GM19328 (cell line): ENCODE results near the gene ACYP2.
"Not testable (repeated sequence)": the region's sequence is repeated elsewhere in the genome, so short reads cannot be mapped to it uniquely, and the experiment has no call there.

Source experiments
- ATAC-seq: cut with Tn5 transposase; IDR thresholded peaks from one replicate; pipeline ENCODE4 v1.9.1; 2021; ENCODE audit warnings: mild to moderate bottlenecking, moderate library complexity; ENCODE audit not compliant: unreplicated experiment

Gene ACYP2

DNA sequence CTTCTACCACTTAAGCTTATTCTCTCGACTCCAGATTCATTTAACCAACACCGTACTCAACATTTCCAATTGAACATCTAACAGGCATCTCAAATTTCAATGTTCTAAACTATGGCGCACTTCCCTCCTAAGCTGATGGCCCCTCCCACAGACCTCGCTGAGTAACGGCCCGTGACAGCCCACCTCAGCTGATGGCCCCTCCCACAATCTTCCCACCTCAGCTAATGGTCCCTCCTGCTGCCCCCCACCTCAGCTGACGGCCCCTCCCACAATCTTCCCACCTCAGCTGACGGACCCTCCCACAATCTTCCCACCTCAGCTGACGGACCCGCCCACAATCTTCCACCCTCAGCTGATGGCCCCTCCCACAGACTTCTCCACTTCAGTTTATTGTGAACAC, 197.7 kb downstream of the ACYP2 start:
- ATAC-seq, result no peak

DNA sequence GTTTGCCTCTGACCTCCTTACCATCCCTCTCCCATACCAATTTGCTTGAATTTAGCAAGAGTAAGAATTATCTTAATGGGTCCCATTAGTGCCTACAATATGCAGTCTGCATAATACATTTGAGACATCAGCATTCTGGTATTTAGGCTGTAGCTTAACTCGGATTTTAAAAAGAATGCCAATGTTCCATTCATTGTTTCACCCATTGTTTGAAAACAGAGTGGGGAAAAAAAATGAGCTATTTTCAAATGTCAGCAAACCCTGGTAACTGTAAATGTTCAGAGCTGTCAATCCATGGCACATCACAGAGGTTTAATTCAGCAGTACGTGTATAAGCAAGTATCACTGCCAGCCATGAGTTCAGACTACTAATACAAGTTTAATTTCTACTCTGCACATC, 202.6 kb downstream of the ACYP2 start:
- ATAC-seq, result no peak

DNA sequence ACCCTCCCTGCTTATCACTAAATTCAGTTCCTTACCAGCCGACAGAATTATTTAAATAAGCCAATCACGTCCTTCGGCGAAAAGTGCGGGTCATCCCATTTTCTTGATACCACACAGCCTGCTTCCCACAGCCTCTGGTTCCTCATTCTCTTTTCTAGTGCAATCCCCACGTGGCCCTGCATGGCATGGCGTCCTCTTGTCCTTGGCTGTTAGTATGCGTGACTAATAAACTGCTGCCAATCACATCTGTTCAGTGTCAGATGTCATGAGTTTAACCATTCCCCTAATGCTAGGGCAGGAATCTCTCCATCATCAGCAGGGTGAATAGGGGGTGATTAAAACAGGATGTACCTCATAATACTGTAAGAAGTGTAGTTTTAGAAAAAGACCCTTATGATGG, 203.4 kb downstream of the ACYP2 start:
- no peak for ATAC-seq

DNA sequence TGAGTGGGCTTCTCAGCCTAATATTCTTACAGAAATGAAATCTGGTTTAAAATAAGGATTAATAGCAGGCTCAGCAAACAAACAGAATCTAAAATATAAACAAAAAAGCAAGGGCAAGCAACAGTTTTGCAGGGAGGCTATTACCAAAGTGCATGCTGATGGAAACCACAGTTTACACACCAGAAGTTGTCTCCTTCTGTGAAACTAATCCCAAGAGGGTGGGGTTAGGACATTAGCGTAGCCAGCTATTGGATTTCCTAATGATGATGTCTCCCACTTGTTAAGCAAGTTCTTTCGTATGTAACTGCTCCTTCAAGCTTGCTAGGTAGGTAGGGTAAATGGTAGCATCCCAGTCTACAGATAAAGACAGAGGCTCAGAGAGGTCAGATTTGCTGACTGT, 205.6 kb downstream of the ACYP2 start:
- no peak for ATAC-seq

DNA sequence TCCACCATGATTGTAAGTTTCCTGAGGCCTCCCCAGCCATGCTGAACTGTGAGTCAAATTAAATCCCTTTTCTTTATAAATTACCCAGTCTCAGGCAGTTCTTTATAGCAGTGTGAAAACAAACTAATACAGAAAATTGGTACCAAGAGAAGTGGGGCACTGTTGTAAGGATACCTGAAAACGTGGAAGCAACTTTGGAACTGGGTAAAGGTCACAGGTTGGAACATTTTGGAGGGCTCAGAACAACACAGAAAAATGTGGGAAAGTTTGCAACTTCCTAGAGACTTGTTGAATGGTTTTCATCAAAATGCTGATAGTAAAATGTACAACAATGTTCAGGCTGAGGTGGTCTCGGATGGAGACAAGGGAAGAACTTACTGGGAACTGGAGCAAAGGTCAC, 209.1 kb downstream of the ACYP2 start:
- not testable (repeated sequence) for ATAC-seq

DNA sequence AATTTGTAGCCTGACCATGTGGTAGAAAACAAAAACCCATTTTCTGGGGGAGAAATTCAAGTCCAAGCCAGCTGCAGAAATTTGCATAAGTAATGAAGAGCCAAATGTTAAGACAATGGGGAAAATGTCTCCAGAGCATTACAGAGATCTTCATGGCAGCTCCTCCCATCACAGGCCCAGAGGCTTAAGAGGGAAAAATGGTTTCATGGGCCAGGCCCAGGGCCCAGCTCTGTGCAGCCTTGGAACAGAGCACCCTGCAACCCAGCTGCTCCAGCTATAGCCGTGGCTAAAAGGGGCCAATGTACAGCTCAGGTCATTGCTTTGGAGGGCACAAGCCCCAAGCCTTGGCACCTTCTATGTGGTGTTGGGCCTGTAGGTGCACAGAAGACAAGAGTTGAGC, 209.7 kb downstream of the ACYP2 start:
- no peak for ATAC-seq

DNA sequence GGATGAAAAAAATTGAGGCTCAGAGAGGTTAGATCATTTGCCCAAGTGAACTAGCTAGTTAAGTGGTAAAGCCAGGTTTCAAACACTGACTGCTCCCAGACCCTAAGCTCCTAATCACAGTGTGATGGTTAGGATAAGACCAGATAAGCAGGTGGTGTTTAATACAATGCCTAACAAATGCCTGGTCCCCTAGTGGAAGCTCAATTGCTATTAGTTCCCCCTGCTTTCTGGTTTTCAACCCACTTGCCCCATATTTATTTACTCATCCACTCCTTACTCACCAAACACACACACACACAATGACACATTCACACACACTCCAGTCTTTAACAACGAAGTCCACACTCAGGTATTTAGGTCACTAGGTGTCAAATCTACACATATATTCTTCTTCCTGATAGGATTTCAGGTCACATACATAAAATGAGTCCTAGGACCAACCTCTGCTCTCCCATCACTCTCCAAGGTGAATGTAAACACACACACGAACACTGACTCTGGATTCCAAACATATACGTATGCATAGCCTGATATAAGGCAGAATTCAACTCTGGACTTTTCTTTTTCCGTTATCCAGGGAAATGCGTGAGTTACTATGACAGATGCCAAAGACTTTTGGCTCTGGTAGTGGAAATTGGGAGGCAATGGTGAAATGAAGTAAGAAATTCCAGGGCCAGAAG, 214.2 kb downstream of the ACYP2 start:
- ATAC-seq, result no peak

DNA sequence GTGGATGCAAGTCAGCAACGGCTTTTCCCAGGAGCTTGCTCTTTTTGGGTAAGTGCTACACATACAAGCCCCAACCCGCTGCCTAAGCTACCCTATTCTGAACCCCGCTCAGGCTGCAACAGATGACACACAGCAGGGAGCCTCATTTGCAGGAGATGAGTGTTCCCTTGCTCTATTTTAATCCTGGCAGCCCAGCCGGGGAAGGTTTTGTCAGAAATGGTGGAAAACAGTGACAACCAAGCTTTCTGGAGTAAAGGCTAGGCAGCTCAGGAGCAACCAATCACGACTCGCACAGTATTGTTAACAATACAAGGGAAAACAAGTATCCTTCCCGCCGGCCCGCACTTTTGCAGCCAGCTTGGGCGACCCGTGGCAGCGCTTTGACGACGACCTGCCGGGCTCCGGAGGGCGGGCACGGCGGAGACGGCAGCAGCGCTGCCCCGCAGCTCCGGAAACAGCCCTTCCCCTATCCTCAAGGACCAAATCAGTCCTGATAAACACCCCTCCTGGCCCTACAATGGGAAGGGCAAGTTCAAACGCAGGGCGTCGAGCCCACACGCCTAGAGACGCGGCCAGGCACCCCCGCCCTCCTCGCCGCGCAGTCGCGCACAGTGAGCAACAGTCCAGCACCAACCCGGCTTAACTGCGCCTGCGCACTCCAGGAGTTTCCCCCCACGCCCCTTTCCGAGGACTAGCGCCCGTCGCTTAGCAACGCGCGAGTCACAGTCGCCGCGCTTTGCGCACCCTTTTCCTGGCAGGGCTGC, 214.9 kb downstream of the ACYP2 start:
- ATAC-seq, result peak; percentile 96

DNA sequence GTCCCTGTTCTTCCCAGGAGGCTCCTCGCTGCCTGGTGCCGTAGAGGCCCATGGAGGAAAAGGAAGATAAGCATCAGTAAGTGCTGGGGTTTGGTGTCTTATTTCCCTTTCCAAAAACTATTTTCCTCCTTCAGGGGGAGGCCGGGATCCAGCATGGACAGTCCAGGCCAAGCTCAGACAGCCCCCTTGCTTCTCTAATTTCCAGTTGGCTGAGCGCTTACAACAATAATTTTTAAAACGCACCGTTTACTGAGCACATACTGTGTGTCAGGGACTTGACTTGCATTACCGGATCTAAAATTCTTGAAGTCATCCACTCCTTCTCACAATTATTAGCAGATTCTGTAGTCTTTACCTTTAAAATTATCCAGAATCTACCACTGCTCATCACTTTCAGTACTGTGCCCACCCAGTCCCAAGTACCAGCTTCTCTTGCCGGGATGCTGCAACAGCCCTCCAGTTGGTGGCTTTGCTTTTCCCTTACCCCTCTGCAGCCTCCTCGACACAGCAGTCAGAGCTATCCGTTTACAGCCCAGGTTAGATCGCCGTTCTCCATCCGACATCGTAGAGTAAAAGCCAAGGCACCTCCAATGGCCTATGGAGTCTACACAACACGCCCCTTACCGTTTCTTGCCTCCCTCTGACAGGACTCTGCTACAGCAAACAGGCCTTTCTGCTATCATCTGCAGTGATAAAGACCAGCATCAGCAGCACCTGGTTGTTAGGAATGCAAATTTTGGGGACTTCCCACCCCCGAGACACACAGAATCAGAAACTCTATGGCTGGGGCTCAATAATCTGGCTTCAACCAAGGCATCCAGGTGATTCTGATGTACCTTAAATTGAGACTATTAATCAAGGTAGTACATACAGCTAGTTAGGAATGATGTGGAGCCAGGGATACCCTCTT, 215.8 kb downstream of the ACYP2 start:
- ATAC-seq, result no peak

DNA sequence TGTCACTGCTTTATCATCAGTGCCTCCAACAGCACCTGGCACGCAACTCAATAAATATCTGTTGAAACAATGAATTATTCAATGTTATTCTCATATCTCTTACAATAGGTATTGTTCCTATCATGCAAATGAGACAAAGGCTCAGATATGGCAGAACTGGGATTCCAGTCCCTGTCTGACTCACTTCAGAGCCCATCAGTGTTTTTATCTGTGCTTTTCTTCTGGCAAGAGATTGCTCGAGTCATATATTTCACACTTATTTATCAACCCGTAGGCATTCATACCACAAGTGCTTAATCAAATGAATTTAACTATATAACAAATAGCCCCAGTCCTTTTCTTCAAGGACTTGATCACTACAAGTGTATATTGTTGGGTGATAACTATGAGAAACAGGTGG, 217.0 kb downstream of the ACYP2 start:
- no peak for ATAC-seq

DNA sequence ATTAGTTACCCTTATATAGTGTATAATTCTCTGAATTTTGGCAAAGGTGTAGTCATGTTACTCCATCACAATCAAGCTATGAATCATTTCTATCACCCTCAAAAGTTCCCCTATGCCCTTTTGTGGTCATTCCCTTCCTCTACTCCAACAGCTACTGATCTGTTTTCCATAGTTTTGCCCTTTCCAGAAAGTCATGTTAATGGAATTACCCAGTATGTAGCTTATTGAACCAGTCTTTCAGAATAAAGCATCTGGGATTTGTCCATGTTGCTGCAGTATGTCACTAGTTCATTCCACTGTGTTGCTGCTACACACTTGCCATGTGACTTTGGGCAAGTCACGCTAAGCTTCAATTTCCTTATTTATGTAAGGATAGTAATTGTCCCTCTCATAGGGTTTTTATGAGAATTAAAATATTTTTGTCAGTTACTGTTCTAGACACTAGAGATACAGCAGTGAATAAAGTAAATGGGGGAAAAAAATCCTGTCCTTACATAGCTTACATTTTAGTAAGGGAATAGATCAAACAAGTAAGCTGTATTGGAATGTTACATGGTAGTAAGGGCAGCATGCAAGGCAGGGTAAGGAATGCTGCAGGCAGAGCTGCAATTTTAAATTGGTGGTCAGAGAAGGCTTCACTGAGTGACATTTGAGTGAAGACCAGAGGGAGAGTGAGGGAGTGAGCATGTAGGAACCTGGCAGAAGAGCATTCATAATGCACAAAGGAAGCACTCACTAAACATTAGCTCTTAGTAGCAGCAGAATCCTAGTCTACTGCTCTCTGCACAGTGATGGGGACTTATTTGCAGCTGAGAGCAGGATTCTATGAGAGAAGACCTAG, 220.9 kb downstream of the ACYP2 start:
- ATAC-seq, result no peak

DNA sequence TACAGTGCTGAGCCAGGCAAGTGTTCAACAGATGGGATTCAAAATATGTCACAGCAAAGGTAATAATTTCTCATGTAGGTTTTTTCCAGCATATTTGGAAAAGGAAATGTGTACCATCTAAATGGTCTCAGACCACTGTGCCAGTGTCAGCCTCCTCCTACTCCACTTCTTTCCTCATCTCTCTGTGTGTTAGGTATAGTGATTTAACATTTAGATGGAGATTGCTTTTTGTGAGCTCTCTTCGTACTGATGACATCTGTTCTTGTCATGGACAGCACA, 221.5 kb downstream of the ACYP2 start:
- ATAC-seq, result no peak

DNA sequence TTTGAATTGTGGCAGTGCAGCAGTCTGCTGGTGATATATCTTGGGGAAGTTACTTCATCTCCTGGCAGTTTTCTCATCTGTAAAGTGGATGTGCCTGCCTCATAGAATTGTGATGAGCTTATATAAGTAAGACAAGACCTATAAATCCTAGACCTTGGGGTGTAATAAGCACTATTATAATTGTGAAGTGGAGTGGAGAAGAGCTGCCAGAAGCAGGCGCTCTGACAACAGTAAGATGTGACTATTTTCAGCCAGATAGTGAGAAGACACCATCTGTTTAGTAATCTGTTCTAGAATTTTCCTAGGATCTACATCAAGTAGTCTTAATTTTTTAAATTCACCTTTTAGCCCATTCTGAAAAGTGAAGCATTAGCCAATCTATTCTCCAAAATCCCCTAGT, 226.2 kb downstream of the ACYP2 start:
- no peak for ATAC-seq

DNA sequence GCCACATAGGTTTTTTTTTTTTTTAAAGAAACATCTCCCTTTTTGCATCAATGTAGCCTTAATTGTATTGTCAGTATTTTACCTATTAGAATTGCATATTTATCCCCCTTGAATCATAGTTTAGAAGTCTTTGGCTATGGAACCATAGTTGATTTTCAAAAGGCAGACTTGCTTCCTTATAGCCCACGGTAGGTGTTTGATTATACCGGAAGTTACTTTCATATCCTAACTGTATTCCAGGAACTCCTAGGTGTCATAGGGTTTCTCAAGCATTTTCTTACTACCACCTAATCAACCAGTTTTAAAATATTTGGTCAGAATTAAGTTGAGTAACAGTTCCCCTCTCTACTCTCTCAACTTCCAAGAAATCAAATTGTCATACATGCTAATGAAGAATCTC, 227.2 kb downstream of the ACYP2 start:
- ATAC-seq, result no peak

DNA sequence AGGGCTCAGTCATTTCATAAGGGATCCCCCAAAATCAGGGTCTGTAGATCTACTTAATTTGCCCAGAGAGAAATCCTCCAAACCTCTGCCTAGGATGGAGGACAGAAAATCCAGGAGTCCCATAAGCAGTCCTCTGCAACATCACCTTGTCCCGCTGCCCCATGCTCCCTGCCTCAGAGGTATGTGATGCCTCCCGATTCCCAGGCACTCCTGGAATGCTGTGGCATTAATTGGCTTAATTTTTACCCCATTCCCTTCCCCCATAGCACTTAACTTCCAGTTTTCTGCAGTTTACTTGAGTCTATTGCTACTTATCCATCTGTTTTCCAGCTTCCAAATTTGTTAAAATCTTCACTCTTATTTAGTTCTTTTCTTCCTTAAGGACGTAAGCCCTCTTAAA, 232.2 kb downstream of the ACYP2 start:
- no peak for ATAC-seq

DNA sequence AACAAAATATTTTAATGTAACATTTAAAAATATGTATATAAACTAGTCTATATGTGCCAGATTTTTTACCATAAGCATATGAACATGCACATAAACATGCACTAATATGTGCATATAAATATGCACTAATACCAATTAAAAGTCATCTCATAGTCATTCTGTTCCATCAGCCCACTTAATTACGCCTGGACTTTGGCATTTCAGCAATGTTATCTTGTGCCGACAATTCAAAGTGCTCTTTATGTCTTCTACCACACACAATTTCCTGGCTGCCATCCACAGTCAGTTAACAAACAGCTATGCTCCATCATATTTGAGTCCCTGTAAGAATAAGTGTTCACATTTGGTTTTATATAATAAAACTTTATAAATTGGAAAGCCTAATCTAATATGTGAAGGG, 233.2 kb downstream of the ACYP2 start:
- ATAC-seq, result no peak

DNA sequence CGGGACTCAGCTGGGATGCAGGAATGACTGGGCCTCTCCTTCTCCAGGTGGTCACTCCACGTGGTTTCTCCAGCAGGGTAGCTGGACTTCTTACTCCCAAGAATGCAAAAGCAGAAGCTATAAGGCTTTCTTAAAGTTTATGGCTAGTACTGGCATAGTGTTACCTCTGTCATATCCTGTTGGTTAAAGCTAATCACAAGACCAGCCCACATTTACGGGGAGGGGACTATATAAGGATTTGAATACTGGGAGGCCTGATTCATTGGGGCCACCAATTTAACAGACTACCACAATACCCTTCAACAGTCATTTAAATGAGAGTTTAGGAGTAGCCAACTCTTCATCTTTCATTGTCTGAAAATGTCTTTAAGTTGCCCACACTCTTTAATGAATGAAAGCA, 235.0 kb downstream of the ACYP2 start:
- no peak for ATAC-seq

DNA sequence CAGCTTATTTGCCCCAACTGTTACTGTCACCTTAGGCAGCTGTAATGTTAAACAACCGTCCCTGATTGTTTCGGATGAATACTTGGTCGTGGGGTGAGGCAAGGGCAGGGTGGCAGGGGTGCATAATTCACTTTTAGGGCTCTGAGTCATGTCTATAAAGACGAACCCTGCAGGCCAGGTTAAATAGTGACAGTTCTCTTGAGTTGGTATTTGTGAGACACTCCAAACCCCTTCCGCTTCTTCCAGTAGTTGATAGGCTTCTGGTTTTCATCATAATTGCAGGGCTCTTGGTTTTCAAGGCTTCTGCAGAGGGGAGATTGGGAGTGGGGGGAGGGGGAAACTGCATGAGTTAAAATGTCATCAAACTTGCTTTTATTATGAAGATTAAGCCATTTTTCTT, 237.8 kb downstream of the ACYP2 start:
- no peak for ATAC-seq
